Astrocyte of the spinal cord (primary cell): ENCODE results near the gene ROS1.

Experiments used
- DNase-seq: peaks from one replicate; pipeline ENCODE4 v3.0.0; 2011; ENCODE audit warnings: low read depth, low spot score
- H3K4me3 ChIP-seq: 2 replicates; pipeline ENCODE4 v1.5.1; 2011; ENCODE audit warnings: low read depth, mild to moderate bottlenecking, low read length, moderate library complexity
- in situ Hi-C: cut with HindIII; loops from 2 replicates; pipeline ENCODE4 v1.10.0; 2017; ENCODE audit warnings: low sequenced_read_pairs
- TF ChIP-seq, protein P1 (sequence below): IDR thresholded peaks from 2 replicates; pipeline ENCODE4 v1.5.1; 2012; ENCODE audit warnings: low read depth, mild to moderate bottlenecking, low read length, inconsistent platforms

Gene ROS1

DNA sequence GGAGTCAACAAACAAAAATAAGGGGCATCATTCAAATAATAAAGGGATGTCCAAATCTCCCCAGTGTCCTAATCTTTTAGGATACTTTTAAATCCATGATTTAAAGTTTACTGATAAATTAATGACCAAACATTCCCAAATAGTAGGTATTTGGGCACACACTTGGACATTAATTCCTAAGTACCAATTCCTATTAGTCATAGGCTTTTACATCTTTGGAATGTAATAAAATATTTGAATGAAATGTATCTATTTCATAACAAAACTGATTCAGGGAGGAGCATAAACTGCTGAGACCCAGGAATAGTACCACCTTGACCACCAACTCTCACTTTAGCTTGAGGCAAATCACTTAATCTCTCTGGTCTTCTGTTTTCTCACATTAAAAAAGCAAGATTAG is 116.1 kb downstream of the ROS1 start:
- in situ Hi-C loops, result no loop called here
- H3K4me3 ChIP-seq, result no peak overlapping the region
- TF ChIP-seq, protein P1, sequence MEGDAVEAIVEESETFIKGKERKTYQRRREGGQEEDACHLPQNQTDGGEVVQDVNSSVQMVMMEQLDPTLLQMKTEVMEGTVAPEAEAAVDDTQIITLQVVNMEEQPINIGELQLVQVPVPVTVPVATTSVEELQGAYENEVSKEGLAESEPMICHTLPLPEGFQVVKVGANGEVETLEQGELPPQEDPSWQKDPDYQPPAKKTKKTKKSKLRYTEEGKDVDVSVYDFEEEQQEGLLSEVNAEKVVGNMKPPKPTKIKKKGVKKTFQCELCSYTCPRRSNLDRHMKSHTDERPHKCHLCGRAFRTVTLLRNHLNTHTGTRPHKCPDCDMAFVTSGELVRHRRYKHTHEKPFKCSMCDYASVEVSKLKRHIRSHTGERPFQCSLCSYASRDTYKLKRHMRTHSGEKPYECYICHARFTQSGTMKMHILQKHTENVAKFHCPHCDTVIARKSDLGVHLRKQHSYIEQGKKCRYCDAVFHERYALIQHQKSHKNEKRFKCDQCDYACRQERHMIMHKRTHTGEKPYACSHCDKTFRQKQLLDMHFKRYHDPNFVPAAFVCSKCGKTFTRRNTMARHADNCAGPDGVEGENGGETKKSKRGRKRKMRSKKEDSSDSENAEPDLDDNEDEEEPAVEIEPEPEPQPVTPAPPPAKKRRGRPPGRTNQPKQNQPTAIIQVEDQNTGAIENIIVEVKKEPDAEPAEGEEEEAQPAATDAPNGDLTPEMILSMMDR, result no peak
- DNase-seq, result no peak

DNA sequence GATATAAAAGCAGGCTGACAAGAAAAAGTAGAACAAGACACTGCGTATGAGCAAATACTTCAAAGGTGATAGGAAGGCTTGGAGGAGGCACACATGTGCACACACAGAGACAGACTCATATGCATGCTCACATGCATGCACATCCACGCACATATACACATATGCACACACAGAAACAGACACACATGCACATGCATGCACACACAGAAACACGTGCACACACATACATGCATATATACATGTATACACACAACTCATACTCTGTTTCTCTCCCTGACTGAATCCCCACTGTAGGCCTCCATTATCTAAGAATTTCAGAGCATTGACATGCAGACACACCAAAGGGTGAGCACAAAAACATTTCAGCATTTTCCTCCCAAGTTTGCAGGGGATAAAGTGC is 116.7 kb downstream of the ROS1 start:
- in situ Hi-C loops, result no loop called here
- H3K4me3 ChIP-seq, result no peak overlapping the region
- DNase-seq, result no peak
- TF ChIP-seq, protein P1, result no peak

DNA sequence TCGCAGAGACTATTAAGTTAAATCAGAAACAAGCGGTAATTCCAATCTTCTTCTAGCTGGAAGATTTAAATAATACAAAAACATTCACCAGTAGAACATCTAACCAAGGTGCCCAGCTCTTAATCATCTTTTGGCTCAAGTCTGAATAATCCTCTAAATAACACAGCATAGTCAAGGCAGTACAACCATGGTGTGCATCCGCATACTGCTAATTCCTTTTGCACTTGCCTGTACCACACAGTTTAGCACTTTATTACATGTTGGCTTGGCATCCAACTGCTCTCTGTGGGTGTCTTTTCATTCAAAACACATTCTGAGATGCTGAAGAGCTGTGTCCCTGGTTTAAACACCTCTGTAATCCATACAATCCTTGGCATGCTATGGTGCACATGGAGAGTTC is 118.1 kb downstream of the ROS1 start:
- no peak overlapping the region for H3K4me3 ChIP-seq
- DNase-seq, result no peak
- TF ChIP-seq, protein P1, result no peak
- in situ Hi-C loops, result no loop called here

DNA sequence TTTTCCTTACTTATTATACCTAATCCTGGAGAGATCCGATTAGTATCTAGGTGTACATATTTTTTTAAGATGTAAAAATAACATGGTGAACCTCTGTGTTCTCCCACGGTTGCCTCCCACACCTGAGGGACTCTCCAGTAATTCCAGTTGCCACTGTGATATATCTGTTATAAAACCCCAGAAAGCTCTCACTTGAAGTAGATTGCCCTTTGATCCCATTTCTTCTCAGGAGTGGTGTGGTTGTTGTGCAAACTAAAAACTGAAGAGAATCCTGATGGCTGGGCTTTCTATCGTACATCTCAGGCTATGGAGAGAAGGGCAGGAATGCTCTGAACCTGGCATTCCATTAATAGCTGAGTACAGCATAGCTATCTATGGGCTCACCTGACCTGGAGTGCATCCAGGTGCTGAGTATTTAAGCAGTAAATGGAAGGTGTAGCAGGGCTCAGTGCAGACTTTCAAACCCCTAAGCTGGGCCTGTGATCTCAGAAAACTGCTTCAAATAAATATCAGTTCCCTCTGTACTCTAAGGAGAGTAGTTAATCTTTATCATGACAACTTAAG is 119.4 kb downstream of the ROS1 start:
- in situ Hi-C loops, result no loop called here
- no peak for DNase-seq
- H3K4me3 ChIP-seq, result no peak overlapping the region

DNA sequence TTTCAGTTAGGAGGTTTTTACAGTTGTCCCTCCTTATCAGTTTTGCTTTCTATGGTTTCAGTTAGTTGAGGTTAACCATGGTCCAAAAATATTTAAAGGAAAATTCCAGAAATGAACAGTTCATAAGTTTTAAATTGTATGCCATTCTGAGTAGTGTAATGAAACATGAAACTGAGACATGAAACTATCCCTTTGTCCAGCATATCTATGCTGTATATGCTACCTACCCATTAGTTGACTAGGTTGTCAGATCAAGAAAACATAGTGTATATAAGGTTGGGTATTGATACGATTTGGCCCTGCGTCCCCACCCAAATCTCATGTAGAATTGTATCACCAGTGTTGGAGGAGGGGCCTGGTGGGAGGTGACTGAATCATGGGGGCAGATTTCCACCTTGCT is 121.3 kb downstream of the ROS1 start:
- no peak for DNase-seq
- H3K4me3 ChIP-seq, result no peak overlapping the region
- in situ Hi-C loops, result no loop called here
- TF ChIP-seq, protein P1, result no peak

More for the DNA sequence above, 119.4 kb downstream of the ROS1 start:
- TF ChIP-seq, protein P1, result no peak

DNA sequence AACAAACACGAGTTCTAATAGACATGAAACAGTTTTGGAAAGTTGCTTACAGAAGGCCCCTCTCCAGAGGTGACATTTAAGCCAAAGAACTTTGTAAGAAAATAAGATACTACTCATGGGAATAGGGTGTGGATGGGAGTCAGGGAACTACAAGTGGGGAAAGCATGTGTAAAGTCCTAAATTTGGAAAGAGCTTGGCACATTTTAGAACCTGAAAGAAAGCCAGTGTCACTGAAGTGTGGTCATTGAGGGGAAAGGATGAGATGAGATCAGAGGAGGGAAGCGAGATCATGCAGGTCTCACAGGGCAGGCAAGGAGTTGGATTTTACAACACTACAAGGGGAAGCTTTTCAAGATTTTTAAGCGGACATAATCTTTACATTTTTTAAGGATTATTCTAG is 122.4 kb downstream of the ROS1 start:
- H3K4me3 ChIP-seq, result no peak overlapping the region
- no peak for DNase-seq
- TF ChIP-seq, protein P1, result no peak
- in situ Hi-C loops, result no loop called here

DNA sequence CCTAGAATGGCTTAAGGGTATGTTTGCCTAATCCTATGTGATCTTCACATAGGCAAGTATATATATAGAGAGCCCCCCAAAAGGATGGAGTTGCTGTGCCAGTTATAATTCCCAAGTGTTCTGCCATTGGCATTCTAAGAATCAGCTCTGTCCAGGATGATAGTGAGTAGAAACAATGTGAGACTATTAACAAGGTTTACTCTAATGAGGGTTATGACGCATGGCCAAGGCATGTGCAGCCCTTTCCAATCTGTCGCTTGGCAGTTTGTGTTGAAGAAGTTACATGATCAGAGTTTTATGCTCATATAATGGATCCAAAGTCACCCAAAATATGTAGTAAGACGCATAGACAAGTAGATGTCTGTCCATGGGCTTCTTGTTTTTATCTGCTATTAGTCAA is 126.8 kb downstream of the ROS1 start:
- TF ChIP-seq, protein P1, result no peak
- no peak overlapping the region for H3K4me3 ChIP-seq
- in situ Hi-C loops, result no loop called here
- no peak for DNase-seq
